Ecto neural progenitor cell (in vitro differentiated cells): ENCODE results near the gene SLC4A4.

Experiments
- DNase-seq: peaks from one replicate; pipeline ENCODE4 v3.0.0-alpha.2; 2018; ENCODE audit warnings: low spot score

The SLC4A4 gene

DNA sequence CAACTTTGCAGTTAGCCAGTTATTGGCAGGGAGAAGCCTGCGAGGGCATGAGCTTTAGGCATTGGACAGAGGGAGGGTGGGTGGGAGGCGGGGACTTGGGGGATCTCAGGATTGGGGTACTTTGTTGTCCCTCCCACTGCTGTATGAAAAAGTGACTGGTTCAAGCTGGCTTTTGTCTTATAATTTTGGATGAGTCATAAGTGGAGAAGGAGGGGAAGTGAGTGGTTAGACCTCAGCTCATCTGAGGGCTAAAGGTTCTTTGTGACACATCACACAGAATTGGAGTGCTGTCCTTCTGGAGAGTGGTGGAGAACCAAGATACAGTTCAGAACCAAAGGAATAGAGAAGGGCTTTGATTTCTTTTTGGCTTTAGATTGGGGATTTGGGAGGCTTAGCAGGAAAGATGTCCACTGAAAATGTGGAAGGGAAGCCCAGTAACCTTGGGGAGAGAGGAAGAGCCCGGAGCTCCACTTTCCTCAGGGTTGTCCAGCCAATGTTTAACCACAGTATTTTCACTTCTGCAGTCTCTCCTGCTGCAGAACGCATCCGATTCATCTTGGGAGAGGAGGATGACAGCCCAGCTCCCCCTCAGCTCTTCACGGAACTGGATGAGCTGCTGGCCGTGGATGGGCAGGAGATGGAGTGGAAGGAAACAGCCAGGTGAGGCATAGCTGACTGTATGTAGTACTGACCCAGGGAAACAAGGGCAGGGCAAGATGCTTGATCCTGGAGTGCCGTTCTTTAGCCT is at the start of gene SLC4A4:
TSS of gene SLC4A4 (plus strand) at position 175 of the 748 bp plus-strand sequence.
- DNase-seq: no peak

- no peak for DNase-seq
These were observed 48.7 kb upstream of the SLC4A4 start for GRCh38 chr4:71290074-71290473.

DNA sequence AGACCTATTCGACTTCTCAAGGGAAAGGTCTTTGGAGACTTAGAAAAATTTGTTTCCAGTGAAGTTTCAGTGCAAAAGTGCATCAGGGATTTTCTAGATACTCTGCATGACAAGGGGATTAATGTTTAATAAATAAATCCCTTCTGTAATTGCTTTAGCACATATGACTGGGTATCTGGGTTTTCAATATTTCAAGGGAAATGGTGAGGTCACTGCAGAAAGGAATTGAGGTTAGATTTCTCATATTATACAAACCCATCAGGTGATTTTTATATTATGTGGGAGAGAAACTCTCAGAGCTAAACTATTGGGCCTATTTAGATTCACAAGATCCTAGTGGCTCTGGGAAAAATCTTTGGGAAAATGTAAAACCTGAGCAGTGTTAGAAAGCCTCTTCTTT is 48.3 kb upstream of the SLC4A4 start:
- no peak for DNase-seq

- DNase-seq: no peak
These were observed 46.6 kb upstream of the SLC4A4 start for GRCh38 chr4:71292228-71292627.

- no peak for DNase-seq
These were observed 45.1 kb upstream of the SLC4A4 start for GRCh38 chr4:71293705-71294104.

GRCh38 chr4:71294301-71294700 is 44.5 kb upstream of the SLC4A4 start:
- DNase-seq: no peak

- no peak for DNase-seq
These were observed 41.9 kb upstream of the SLC4A4 start for GRCh38 chr4:71296945-71297344.

GRCh38 chr4:71300362-71300761 is 38.5 kb upstream of the SLC4A4 start:
- no peak for DNase-seq

DNA sequence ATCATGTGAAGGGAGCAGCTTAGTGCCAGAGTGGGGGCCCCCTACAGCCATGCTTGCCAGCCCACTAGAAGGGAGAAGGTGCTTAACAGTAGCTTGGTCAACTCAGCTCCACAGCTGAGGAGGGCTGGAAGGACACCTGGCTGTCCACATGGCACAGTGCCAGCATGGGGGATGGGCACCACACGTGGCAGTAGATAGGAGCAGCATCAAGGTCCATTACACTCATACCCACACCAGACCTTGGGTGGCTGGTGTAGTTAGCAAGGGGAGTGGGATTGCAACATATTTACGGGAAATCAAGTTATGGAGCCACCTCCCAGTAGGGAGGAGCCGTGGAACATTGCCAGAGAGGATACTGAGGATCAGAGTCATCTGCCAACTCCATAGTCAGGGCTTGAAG is 37.9 kb upstream of the SLC4A4 start:
- DNase-seq: no peak

DNA sequence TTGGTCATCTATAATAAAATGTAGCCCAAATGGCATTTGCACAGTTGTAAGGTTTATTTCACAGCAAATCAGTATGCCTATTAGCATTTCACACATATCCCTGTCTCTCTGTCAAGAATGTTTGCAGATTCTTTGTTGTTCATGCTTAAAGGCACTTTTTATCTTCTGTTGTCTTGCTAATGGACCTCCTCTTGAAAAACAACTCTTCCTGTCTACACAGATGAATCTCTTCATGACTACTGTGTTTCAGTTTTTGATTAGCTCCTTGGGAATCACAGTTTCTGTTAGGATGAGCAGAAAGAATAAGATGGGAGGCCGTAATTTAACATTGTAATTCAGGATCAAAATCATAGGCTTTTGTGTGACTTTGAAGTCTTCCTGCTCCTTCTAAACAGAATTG is 35.5 kb upstream of the SLC4A4 start:
- no peak for DNase-seq

DNA sequence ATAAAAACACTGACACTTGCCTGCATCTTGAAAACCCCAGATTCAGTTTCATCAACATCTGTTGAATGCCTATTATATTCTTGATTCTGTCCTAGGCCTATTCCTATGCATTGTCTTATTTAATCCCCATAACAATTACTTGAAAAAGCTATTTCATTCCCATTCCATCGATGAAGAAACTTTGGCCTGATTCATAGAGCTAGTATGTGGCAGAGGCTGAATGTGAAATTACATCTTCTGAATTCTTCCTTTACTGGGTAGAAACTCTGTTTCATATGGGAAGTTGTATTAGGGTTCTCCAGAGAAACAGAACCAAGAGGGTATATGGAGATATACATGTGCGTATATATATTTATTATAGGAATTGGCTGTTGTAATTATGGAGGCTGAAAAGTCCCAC is 35.0 kb upstream of the SLC4A4 start:
- no peak for DNase-seq

GRCh38 chr4:71304289-71304850 is 34.5 kb upstream of the SLC4A4 start:
- no peak for DNase-seq

DNA sequence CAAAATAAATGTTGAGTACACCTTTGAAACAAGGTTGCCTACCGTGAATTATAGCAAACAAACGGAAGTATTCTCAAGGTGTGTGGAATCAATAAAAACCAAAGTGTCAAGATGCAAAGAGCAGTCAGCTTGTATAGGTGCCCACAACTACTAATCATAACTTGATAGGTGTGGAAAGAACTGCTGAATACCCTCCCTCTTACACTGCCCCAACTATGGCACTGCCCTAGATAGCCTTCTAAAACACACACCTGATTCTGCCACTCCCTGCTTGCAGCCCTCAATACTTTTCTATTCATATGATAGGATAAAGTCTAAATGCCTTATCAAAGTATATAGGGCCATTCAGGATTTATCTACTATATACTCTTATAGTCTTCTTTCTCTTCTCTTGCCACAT is 31.1 kb upstream of the SLC4A4 start:
- DNase-seq: no peak

GRCh38 chr4:71322425-71322824 is 16.4 kb upstream of the SLC4A4 start:
- no peak for DNase-seq

DNA sequence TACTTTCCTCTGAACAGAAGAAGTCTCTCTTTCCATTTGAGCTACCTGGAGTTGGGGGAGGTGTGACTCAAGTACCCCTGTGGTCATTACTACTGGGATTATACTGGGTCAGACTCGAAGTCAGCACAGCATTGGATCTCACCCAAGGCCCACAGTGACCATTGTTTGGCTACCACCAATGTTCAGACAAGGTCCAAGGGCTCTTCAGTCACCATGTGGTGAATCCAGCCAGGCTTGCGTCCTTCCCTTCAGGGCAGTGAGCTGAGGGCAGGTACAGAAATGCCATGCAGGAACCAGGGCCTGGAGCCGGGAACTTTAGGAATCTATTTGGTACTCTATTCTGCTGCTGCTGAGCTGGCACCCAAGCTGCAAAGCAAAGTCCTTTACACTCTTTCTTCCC is 5.5 kb upstream of the SLC4A4 start:
- no peak for DNase-seq

DNA sequence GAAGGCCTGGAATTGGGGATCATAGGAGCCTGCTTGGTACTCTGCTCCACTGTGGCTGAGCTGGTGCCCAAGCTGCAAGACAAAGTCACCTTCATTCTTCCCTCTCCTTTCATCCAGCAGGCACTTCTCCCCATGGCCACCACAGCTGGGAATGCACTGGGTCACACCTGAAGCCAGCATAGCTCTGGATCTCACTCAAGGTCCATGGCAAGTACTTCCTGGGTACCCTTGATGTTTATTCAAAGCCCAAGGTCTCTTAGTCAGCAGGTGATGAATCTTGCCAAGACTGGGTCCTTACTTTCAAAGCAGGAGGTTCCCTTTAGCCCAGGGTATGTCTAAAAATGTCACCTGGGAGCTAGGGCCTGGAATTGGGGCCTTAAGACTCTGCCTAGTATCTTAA is 4.9 kb upstream of the SLC4A4 start:
- DNase-seq: no peak

- DNase-seq: no peak
These were observed 4.3 kb upstream of the SLC4A4 start for GRCh38 chr4:71334465-71334882.

- no peak for DNase-seq
These were observed 5.0 kb downstream of the SLC4A4 start for GRCh38 chr4:71343670-71344466.

DNA sequence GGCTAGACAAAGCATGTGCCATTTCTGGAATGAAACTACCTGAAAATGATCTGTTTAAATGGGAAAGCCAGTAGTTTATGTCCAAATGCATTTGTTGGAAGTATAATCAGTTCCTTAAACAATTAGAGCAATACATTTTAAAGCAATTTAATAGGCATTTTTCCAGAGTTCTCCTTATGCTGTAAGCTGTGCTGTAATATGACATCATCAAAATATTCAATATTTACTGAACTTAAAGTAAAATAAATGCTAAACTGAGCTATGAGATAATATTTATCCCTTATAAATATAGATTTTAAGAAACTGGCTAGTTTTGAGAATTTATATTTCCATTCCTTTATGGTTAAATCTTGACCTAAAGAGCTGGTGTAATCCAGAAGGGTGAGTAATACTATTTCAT is 7.9 kb downstream of the SLC4A4 start:
- no peak for DNase-seq

DNA sequence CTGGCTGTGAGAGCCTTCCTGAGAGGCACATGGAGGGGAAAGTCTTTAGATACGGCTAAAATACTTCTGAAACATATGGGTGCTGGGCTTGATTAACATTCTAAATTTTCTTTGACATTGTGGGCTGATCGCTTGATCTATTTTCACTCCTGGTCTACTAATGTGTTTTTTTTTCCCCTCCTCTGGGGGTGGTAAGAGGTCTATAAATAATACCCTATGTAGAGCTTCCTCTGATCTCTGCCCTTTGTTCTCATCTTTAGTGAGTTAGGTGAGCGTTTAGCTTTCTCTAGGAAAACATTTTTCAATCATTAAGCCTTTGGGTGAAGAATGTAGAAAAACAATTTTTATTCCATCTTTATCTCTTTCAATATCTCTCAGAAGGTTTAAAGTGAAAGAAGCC is 9.8 kb downstream of the SLC4A4 start:
- DNase-seq: no peak

DNA sequence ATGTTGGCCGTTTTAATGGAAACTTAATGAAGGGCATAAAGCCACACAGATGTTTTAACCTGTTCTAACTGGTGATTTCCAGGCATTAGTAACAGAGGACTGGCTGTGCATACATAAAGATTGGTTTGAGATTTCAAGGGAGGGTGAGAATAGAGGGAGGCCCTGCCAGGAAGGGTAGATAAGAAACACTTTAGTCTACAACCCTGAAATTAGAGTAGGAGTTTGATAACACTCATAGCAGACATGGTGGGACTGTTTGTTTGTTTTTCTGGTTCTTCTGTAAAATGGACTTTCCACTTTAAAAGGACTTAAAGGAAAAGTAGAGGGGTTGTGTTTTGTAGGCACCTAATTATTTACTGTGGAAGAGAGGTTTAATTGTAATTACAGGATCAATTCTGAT is 16.2 kb downstream of the SLC4A4 start:
- DNase-seq: no peak

- no peak for DNase-seq
These were observed 17.2 kb downstream of the SLC4A4 start for GRCh38 chr4:71355971-71356370.

- no peak for DNase-seq
These were observed 18.3 kb downstream of the SLC4A4 start for GRCh38 chr4:71356924-71357663.
